Natural killer cell treated with Interleukin-12 subunit alpha and Interleukin-12 subunit beta and Interleukin-15 and Interleukin-18, amount 100 ng/mL, for 72 hours (primary cell): ENCODE data around the gene SBF1. TPM values are rescaled to one million over a fixed set of nuclear protein-coding genes. Genes with fewer than 3 reads are reported as not detected.

Experiments used
- ATAC-seq, 2 donors: fragments of 150-1000 bp; cut with Tn5 transposase in 1 of 2; sonication (Bioruptor Pico), chemical (Tn5 transposase) in 1 of 2; 2 replicates each; pipeline ENCODE4 v1.10.0; 2021
- DNase-seq: peaks from one replicate; pipeline ENCODE4 v3.0.0; 2022; ENCODE audit warnings: low spot score
- H3K27ac Mint-ChIP-seq, 2 donors: 1 replicate in 1 of 2; 2 replicates in 1 of 2; pipeline ENCODE4 v1.8.0; 2022; ENCODE audit warnings: mixed read lengths in 2 of 2, mild to moderate bottlenecking in 1 of 2, moderate library complexity in 1 of 2
- H3K27me3 Mint-ChIP-seq, 2 donors: 1 replicate in 1 of 2; 2 replicates in 1 of 2; pipeline ENCODE4 v1.8.0; 2022; ENCODE audit warnings: mixed read lengths in 2 of 2
- H3K36me3 Mint-ChIP-seq: one replicate; pipeline ENCODE4 v1.8.0; 2022; ENCODE audit warnings: mixed read lengths
- H3K4me1 Mint-ChIP-seq, 2 donors: 1 replicate in 1 of 2; 2 replicates in 1 of 2; pipeline ENCODE4 v1.8.0; 2022; ENCODE audit warnings: low read depth in 2 of 2, mixed read lengths in 2 of 2, mild to moderate bottlenecking in 1 of 2
- H3K4me3 Mint-ChIP-seq: one replicate; pipeline ENCODE4 v1.8.0; 2022; ENCODE audit warnings: mixed read lengths
- H3K9me3 Mint-ChIP-seq: 2 replicates; pipeline ENCODE4 v1.8.0; 2022; ENCODE audit warnings: mixed read lengths
- total RNA-seq, 2 donors: library from RNA; stranded (reverse); gene quantifications; one replicate each; pipeline ENCODE4 v1.2.3, GENCODE V29; 2022

Gene SBF1
- total RNA-seq, 2 donors from 2014 or later = 114 to 152 TPM

DNA sequence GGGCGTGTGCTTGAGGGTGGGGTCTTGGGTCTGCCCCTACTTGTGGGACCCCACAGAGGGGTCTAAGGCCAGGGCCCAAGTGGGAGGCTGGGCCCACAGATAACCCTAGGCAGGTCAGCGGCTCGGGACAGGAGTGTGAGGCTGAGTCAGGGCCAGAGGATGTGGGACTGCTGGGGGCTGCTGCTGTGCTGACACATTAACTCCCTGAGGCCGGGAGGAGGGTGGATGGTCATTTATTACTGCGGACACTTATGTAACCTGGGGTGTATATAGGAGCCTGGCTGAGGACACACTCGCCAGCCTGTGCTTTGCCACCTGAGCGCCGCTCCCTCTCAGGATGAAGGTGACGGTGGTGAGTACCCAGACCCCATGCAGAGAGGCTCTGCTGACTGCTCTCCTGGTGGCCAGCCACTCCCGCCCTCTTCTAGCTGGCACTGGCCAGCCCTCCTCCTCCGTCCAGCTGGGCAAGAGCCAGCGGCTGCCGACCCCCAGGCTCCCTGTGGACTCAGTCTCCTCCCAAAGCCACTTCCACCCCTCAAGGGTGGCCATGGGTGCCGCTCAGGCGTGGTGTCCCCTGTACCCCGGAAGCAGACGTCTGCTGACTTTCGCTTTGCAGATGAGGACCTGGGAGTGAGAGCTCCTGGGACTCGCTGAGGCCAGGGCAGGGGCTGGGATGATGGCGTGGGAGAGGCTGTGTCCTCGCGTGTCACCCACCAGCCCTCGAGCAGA, 11.9 kb upstream of the SBF1 start, which contains the start of gene MIOX:
TSS of gene MIOX (plus strand) at position 299 of the 729 bp plus-strand sequence. CDS start at position 338, 39 bp downstream.
- Mint-ChIP-seq H3K27ac (no peak within 1 kb of the TSS), H3K4me1 (peaks cover 5 to 6% of the 10 kb centered on the region in 2 donors), H3K36me3 (no peaks in the 10 kb centered on the region), H3K27me3 (peaks cover 0 to 4% of the 10 kb centered on the region in 2 donors), H3K9me3 (no peaks in the 10 kb centered on the region), H3K4me3 (no peak within 1 kb of the TSS)
- ATAC-seq (no peak), DNase-seq (no peak)

DNA sequence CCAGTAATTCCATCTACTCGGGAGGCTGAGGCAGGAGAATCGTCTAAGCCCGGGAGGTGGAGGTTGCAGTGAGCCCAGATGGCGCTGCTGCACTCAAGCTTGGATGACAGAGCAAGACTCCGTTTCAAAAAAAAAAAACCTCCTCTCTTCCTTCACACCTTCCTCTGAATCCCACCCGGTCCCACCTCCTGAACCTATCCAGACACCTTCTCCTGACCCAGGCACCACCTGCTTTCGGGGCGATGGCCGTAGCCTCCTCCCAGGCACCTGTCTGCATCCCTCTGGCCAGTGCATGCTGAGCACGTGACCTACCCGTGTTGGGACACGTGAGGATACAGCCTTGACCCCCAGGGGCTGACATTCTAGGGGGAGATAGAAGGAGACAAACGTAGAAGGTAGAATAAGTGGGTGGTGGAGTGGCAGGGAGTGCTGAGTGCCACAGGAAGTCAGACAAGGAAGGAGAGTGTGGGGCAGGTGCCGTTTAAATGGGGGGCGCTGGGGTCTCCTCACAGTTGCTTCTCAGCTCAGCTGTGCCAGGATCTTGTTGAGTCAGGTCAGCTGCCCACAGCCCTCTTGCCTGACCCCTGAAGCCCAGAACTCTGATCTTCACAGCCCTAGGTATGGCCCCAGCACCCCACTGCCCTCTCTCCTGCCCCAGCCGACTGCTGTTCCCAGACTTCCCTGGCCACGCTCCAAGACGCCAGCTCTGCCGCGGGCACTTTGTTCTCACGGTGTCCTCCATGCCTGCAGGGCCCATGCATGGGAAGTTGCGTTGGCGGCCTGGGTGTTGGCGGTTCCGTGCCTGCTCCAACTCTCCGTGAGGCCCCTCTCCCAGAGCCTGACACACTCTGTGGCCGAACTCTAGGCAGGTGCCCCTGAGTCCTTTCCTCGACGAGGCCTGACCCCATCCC, 10.6 kb upstream of the SBF1 start:
- no peak overlapping the region for H3K27ac Mint-ChIP-seq
- no peaks in the 10 kb centered on the region for H3K27me3 Mint-ChIP-seq
- H3K9me3 Mint-ChIP-seq = no peaks in the 10 kb centered on the region
- no peak overlapping the region for H3K4me3 Mint-ChIP-seq
- H3K36me3 Mint-ChIP-seq = no peaks in the 10 kb centered on the region
- ATAC-seq (no peak), DNase-seq (no peak)
- no peaks in the 10 kb centered on the region for H3K4me1 Mint-ChIP-seq

DNA sequence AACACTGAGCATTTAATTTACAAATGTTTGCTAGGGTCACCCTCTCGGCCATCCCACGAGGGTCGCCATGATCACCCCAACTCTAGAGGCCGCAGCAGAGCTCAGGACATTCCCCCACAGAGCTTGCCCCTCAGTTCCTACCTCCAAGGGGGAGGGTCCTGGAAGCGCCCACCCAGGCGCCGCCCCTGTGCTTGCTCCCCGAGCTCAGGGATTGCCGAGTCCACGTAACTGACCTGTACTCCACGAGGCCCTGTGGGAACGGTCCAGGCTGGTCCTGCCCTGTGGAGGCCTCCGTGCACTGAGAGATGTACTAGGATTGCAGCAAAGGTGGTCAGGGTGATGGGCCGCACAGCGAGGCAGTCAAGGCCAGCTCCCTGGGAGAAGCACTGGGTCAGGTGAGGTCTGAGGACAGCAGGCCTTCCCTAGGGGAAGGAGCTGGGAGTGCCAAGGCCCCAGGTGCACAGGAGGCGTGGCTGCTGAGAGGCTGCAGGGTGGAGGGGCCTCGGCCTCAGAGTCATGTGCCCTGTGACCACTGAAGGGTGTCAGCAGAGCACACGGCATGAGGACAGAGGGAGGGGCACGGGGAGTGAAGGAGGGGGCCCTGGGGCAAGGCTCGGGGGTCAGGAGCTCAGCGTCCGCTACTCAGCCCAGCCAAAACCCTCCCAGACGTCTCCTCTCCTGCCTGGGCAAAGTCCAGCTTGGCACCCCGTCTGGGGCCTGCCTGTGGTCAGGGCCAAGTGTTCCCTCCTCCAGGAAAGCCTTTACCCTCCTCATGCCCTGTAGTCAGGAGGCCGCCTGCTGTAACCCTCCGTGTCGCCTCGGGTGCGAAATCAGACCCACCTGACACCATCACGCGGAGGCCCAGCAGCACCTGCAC, 9.4 kb upstream of the SBF1 start:
- H3K4me1 Mint-ChIP-seq = peaks cover 3% of the 10 kb centered on the region in 2 donors
- ATAC-seq = no peak
- H3K9me3 Mint-ChIP-seq = no peaks in the 10 kb centered on the region

DNA sequence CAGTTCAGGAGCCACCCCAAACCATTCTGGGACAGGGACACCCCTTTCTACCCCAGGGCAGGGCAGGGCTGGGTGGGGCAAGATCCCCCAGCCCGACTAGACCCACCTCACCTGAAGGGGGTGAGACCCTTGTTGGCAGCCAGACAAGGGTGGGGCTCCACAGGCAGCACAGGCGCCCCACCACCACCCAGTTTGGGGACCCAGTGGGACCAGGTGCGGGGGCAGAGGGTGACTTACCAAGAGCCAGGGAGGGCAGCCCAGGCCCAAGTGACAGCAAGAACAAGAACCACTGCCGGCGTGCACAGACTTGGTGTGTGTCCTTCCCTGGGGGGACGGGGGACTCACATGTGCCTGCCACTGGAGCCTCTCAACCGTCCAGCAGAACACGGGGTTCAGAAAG, 8.7 kb upstream of the SBF1 start:
- DNase-seq = no peak
- Mint-ChIP-seq H3K4me1 (peaks cover 3% of the 10 kb centered on the region in 2 donors), H3K9me3 (no peaks in the 10 kb centered on the region), H3K27ac (no peak overlapping the region), H3K36me3 (no peaks in the 10 kb centered on the region), H3K4me3 (no peak overlapping the region), H3K27me3 (no peaks in the 10 kb centered on the region)
- ATAC-seq = no peak

More for the DNA sequence above, 9.4 kb upstream of the SBF1 start:
- no peak overlapping the region for H3K4me3 Mint-ChIP-seq
- no peaks in the 10 kb centered on the region for H3K36me3 Mint-ChIP-seq
- H3K27me3 Mint-ChIP-seq = no peaks in the 10 kb centered on the region
- H3K27ac Mint-ChIP-seq = no peak overlapping the region
- no peak for DNase-seq

DNA sequence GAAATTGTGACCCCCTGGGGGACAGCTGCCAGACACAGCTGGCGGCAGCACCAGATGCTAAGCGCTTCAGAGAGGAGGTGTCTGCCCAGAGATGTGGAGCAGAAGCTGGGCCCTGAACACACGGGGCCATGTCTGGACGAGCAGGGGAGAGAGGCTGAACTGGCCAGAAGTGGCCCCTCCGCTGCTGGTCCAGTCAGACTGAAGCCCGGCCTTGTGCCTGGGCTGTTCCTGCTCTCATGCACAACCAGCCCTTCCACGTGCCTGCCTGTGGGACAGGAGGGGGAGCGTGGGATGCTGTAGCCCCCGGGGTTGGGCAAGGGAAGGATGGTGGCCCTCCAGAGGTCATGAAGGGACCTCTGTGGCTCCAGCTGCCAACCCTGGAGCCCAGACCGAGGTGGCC, 8.3 kb upstream of the SBF1 start:
- no peaks in the 10 kb centered on the region for H3K36me3 Mint-ChIP-seq

DNA sequence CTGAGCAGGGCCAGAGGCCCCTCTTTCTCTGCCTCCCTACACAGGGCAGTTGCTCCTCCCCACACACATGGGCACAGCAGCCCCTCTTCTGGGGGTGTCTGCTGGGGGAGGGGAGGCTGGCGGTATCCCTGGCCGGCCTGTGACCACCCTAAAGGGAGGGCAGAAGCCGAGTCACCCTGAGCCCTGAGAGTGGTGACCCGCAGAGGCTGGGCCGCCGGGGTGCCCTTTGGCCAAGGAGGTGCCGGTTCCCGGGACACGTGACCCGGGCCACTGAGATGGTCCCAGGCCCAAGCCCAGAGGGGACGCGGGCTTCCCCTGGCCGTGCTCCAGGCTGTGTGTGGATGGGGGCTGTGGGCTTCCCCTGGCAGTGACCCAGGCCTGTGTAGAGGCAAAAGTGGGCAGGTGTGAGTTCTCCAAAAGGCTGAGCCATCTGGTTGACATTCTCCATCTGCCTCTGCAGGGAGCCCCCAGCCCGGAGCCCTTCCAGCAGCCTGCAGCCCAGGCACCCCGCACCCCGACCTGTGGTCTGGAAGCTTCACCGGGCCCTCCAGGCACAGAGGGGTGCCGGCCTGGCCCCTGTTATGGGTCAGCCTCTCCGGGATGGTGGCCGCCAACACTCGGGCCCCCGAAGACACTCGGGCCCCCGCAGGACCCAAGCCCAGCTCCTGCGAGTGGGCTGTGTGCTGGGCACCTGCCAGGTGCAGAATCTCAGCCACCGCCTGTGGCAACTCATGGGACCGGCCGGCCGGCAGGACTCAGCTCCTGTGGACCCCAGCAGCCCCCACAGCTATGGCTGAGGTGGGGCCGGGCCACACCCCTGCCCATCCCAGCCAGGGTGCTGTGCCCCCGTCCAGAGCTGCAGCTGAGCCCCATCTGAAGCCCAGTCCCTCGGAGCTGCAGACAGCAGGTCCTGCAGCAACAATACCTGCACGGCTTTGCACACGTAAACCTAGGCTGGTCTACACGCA, 7.6 kb upstream of the SBF1 start:
- no peak overlapping the region for H3K27ac Mint-ChIP-seq
- H3K27me3 Mint-ChIP-seq = no peaks in the 10 kb centered on the region
- H3K36me3 Mint-ChIP-seq = no peaks in the 10 kb centered on the region
- no peak for DNase-seq
- peak overlapping the region; percentile 42 for H3K4me3 Mint-ChIP-seq
- ATAC-seq = no peak
- peaks cover 3% of the 10 kb centered on the region in 2 donors for H3K4me1 Mint-ChIP-seq
- H3K9me3 Mint-ChIP-seq = no peaks in the 10 kb centered on the region

More for the DNA sequence above, 8.3 kb upstream of the SBF1 start:
- Mint-ChIP-seq H3K9me3 (no peaks in the 10 kb centered on the region), H3K4me1 (peaks cover 3% of the 10 kb centered on the region in 2 donors), H3K27ac (no peak overlapping the region), H3K4me3 (no peak overlapping the region), H3K27me3 (no peaks in the 10 kb centered on the region)
- DNase-seq (no peak), ATAC-seq (no peak)

DNA sequence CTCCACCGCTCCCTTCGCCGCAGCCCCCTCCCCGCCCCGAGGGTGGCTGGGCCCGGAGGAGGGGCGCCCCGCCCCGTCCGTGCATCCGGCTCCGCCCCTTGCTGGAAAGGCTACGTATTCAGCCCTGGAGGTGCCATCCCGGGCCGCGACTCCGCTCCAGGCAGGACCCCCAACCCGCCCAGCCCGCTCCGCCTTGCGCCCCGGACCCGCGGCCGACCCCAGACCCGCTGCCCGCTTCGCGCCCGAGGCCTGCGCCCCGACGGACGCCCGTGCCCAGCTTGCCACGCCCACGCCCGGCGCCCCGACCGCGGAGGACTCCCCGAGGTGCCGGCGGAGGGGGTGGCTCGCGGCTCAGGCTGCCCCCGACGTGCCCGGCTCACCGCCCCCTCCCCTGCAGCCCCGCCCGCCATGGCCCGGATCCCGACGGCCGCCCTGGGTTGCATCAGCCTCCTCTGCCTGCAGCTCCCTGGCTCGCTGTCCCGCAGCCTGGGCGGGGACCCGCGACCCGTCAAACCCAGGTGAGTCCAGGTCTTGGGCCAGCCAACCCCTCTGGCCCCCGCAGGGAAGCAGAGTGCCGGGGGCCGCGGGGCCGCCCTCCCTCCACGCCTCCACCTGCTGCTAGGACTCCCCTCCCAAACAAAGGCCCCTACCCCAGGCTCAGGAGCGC, 6.7 kb upstream of the SBF1 start, which contains the start of gene ADM2:
TSS of gene ADM2 (plus strand) at position 104 of the 667 bp plus-strand sequence. CDS start at position 409, 305 bp downstream.
- no peaks in the 10 kb centered on the region for H3K36me3 Mint-ChIP-seq
- peak within 1 kb of the TSS in 1 of 2 donors; percentile 18 for H3K27ac Mint-ChIP-seq
- peaks cover 3% of the 10 kb centered on the region in 2 donors for H3K4me1 Mint-ChIP-seq
- no peaks in the 10 kb centered on the region for H3K9me3 Mint-ChIP-seq
- ATAC-seq = peak; percentile 79 to 89
- peaks cover 0 to 3% of the 10 kb centered on the region in 2 donors for H3K27me3 Mint-ChIP-seq
- peak; percentile 81 for DNase-seq
- H3K4me3 Mint-ChIP-seq = peak within 1 kb of the TSS; percentile 65

DNA sequence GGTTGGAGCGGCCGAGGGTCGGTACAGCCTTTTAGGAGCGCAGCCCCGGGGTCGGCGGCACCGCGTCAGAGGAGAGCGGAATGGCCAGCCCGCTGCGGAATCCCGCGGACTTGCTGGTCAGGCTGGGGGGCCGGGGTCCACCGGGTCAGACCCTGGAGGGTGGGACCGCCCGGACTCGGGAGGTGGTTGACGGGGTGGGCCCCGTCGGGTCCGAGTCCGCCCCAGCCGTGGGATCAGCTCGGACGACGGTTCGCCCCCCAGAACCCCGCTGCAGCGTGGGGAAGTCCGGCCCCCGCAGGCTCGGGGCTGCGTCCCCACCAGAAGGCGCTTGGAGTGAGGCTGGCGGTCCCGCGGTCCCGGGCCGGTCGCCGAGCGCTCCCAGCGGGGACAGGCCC, 6.2 kb upstream of the SBF1 start:
- Mint-ChIP-seq H3K4me1 (peaks cover 3% of the 10 kb centered on the region in 2 donors), H3K27me3 (peaks cover 0 to 3% of the 10 kb centered on the region in 2 donors), H3K4me3 (no peak overlapping the region), H3K9me3 (no peaks in the 10 kb centered on the region), H3K27ac (no peak overlapping the region), H3K36me3 (no peaks in the 10 kb centered on the region)
- DNase-seq (no peak), ATAC-seq (no peak)

DNA sequence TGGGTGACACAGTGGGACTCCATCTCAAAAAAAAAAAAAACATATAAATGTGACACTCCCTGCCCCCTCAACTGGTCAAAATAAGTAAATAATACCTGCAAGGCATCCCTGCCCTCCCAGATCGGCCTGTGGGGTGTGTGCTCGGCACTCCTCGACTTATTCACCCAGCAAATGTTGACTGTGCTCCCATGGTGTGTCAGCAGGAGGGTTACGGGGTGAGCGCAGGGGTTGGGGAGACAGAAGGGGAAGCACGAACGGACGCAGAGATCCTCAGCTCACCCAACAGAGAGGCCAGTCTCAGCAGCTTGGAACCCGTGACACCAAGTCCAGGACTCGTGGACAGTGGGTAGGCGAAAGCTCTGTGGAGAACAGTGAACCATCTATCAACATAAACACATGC, 4.9 kb upstream of the SBF1 start:
- Mint-ChIP-seq H3K9me3 (no peaks in the 10 kb centered on the region), H3K4me1 (peaks cover 3% of the 10 kb centered on the region in 2 donors), H3K36me3 (no peaks in the 10 kb centered on the region), H3K27ac (peak overlapping the region in 1 of 2 donors; percentile 18), H3K27me3 (peaks cover 0 to 3% of the 10 kb centered on the region in 2 donors), H3K4me3 (peak overlapping the region; percentile 65)
- DNase-seq (no peak), ATAC-seq (no peak)

DNA sequence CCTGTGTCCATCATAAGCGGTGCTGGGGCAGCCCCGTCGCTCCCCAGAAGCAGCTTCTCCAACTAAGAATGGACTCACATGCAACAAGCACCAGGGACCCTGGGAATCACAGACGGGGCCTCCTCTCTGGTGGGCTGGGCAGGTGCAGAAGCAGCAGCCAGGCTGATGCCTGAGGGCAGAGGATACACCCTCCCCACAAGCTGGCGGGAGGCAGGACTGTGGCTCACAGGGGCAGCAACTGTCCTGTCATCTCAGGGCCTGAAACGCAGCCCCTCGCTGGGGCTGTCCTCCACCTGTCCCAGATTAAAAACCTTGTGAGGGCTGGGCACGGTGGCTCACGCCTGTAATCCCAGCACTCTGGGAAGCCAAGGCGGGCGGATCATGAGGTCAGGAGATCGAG, 3.1 kb upstream of the SBF1 start:
- Mint-ChIP-seq H3K27ac (no peak overlapping the region), H3K4me1 (peaks cover 16 to 18% of the 10 kb centered on the region in 2 donors), H3K36me3 (no peaks in the 10 kb centered on the region), H3K4me3 (no peak overlapping the region), H3K9me3 (no peaks in the 10 kb centered on the region), H3K27me3 (peaks cover 0 to 3% of the 10 kb centered on the region in 2 donors)
- no peak for DNase-seq
- no peak for ATAC-seq

DNA sequence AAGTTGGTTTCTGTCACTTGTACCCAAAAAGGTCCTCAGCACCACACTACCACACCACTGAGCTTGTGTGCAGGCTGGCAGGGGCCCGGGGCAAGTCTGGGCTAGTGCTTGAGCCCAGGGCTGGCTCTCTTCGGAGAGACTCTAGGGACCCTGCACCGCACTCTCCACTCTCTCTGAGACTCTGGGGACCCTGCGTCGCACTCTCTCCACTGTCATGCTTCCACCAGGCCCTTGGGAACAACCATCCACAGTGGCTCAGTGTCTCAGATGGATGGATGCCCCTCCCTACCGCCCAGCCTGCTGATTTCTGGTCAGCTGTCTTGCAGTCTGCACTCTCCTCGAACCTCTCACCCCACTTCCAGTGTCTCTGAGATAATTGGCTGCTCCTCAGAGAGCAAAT, 2.0 kb upstream of the SBF1 start:
- ATAC-seq (no peak), DNase-seq (no peak)
- Mint-ChIP-seq H3K27ac (peak overlapping the region in 1 of 2 donors; percentile 85), H3K36me3 (no peaks in the 10 kb centered on the region), H3K4me1 (peaks cover 20 to 23% of the 10 kb centered on the region in 2 donors), H3K27me3 (peaks cover 0 to 3% of the 10 kb centered on the region in 2 donors), H3K9me3 (no peaks in the 10 kb centered on the region), H3K4me3 (peak overlapping the region; percentile 40)

DNA sequence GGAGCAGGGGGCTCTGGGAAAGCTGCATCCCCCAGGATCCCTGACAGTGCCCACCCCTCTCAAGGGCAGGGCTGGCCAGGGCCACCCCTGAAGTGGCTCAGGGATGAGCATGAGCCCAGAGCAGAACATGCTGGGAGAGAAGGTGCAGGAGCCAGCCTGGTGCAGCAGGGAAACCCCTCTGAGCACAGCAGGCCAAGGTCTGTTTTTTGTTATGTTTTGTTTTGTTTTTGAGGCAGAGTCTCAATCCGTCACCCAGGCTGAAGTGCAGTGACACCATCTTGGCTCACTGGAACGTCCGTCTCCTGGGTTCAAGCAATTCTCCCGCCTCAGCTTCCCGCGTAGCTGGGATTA, 792 bp upstream of the SBF1 start:
- H3K9me3 Mint-ChIP-seq = no peaks in the 10 kb centered on the region
- ATAC-seq (no peak), DNase-seq (no peak)
- no peaks in the 10 kb centered on the region for H3K36me3 Mint-ChIP-seq
- peaks cover 0 to 3% of the 10 kb centered on the region in 2 donors for H3K27me3 Mint-ChIP-seq
- peaks cover 25 to 30% of the 10 kb centered on the region in 2 donors for H3K4me1 Mint-ChIP-seq
- H3K27ac Mint-ChIP-seq = peak overlapping the region in 1 of 2 donors; percentile 37
- H3K4me3 Mint-ChIP-seq = peak overlapping the region; percentile 50
